DLD1 (cell line): ENCODE data around the gene EHMT2.
"Not testable (repeated sequence)": the region's sequence is repeated elsewhere in the genome, so short reads cannot be mapped to it uniquely, and the experiment has no call there.

Source experiments
- in situ Hi-C: cut with HindIII; loops from 2 replicates; pipeline ENCODE4 v1.10.0; 2017; ENCODE audit warnings: low sequenced_read_pairs

Gene EHMT2

GRCh38 chr6:31871046-31871659 is 26.3 kb downstream of the EHMT2 start:
- in situ Hi-C loops, result no loop called here

- in situ Hi-C loops, result no loop called here
Observed at GRCh38 chr6:31870385-31870921, 27.0 kb downstream of the EHMT2 start.

GRCh38 chr6:31869343-31869742 is 28.2 kb downstream of the EHMT2 start:
- in situ Hi-C loops, result no loop called here

- in situ Hi-C loops, result not testable (repeated sequence)
Observed at GRCh38 chr6:31868658-31868971, 28.9 kb downstream of the EHMT2 start.

GRCh38 chr6:31865205-31866118 is 32.0 kb downstream of the EHMT2 start:
- in situ Hi-C loops, result no loop called here

- in situ Hi-C loops, result no loop called here
Observed at GRCh38 chr6:31864818-31865204, 32.7 kb downstream of the EHMT2 start.

GRCh38 chr6:31864123-31864562 is 33.4 kb downstream of the EHMT2 start:
- in situ Hi-C loops, result not testable (repeated sequence)

- in situ Hi-C loops, result no loop called here
Observed at GRCh38 chr6:31862344-31863235, 34.9 kb downstream of the EHMT2 start, which contains the start of gene NEU1. TSS of gene NEU1 (minus strand) at chr6:31862821. CDS start at chr6:31862776, 45 bp downstream.

GRCh38 chr6:31861919-31862343 is 35.6 kb downstream of the EHMT2 start:
- in situ Hi-C loops, result no loop called here

GRCh38 chr6:31861150-31861549 is 36.3 kb downstream of the EHMT2 start:
- in situ Hi-C loops, result no loop called here

- in situ Hi-C loops, result no loop called here
Observed at GRCh38 chr6:31860349-31860748, 37.1 kb downstream of the EHMT2 start.

GRCh38 chr6:31859923-31860322 is 37.6 kb downstream of the EHMT2 start:
- in situ Hi-C loops, result no loop called here

GRCh38 chr6:31858707-31859106 is 38.8 kb downstream of the EHMT2 start:
- in situ Hi-C loops, result no loop called here

GRCh38 chr6:31857774-31858173 is 39.7 kb downstream of the EHMT2 start:
- in situ Hi-C loops, result not testable (repeated sequence)

GRCh38 chr6:31851980-31852718 is 45.3 kb downstream of the EHMT2 start:
- in situ Hi-C loops, result not testable (repeated sequence)

- in situ Hi-C loops, result no loop called here
Observed at GRCh38 chr6:31851485-31851832, 46.0 kb downstream of the EHMT2 start.

GRCh38 chr6:31850765-31851484 is 46.6 kb downstream of the EHMT2 start:
- in situ Hi-C loops, result no loop called here

GRCh38 chr6:31847276-31847978 is 50.1 kb downstream of the EHMT2 start:
- in situ Hi-C loops, result no loop called here

GRCh38 chr6:31844507-31844906 is 53.0 kb downstream of the EHMT2 start:
- in situ Hi-C loops, result no loop called here
